Panc1 (cell line): ENCODE results near the gene OR8D2. TPM values are rescaled to one million over a fixed set of nuclear protein-coding genes. Genes with fewer than 3 reads are reported as not detected.

Experiments used
- ATAC-seq: fragments of 200-7000 bp; cut with Tn5 transposase; 2 replicates; pipeline ENCODE4 v1.9.1; 2020; ENCODE audit warnings: mild to moderate bottlenecking, moderate library complexity
- Bru-seq: library from RNA; stranded (reverse); fragments of 400-500 nt; gene quantifications from one replicate; lab custom pipeline; 2021; lab: Mats Ljungman, UMichigan
- BruChase-seq, 2 experiments: library from RNA; stranded (reverse); fragments of 400-500 nt; gene quantifications; one replicate each; lab custom pipeline; 2021; lab: Mats Ljungman, UMichigan
- BruUV-seq: library from RNA; stranded (reverse); fragments of 400-500 nt; replicated peaks from 2 replicates; lab custom pipeline; 2021; lab: Mats Ljungman, UMichigan
- CTCF ChIA-PET: fragments of 300-600 bp; sonication (Branson Sonifier 250); formaldehyde crosslinking; loops from one replicate; lab custom pipeline; 2022; ENCODE audit warnings: antibody characterized with exemption; lab: Charles Lee
- POLR2A ChIA-PET: fragments of 300-600 bp; sonication (Branson Sonifier 250); formaldehyde crosslinking; loops from one replicate; lab custom pipeline; 2022; ENCODE audit warnings: antibody characterized with exemption; lab: Charles Lee
- DNase-seq: peaks from one replicate; pipeline ENCODE4 v3.0.0-alpha.2; 2010; ENCODE audit warnings: low read depth, low spot score
- H3K27ac ChIP-seq: 2 replicates; pipeline ENCODE4 v1.5.1; 2011; ENCODE audit warnings: mild to moderate bottlenecking, low read length, inconsistent platforms
- H3K27me3 ChIP-seq: fragments of 200-500 bp; sonication (Bioruptor generic); 2 replicates; pipeline ENCODE4 v1.6.0; 2014; ENCODE audit warnings: low read length, inconsistent platforms; ENCODE audit not compliant: control insufficient read depth, insufficient read depth
- H3K36me3 ChIP-seq: fragments of 200-500 bp; sonication (Bioruptor generic); 2 replicates; pipeline ENCODE4 v1.5.1; 2014; ENCODE audit warnings: inconsistent platforms, mild to moderate bottlenecking, low read length, moderate library complexity; ENCODE audit not compliant: control insufficient read depth, insufficient read depth
- H3K4me1 ChIP-seq: 2 replicates; pipeline ENCODE4 v1.5.1; 2011; ENCODE audit warnings: inconsistent platforms, mild to moderate bottlenecking, low read length, moderate library complexity; ENCODE audit not compliant: control insufficient read depth, insufficient read depth
- H3K4me3 ChIP-seq, 2 experiments: 2 replicates each; pipeline ENCODE4 v1.5.1; 2011 to 2012; ENCODE audit warnings: low read depth in 2 of 2, low read length in 2 of 2, mild to moderate bottlenecking in 2 of 2, inconsistent platforms in 1 of 2, moderate library complexity in 1 of 2
- H3K9me3 ChIP-seq: fragments of 200-500 bp; sonication (Bioruptor generic); 2 replicates; pipeline ENCODE4 v1.5.1; 2014; ENCODE audit warnings: low read depth, mild to moderate bottlenecking, inconsistent platforms, low read length, moderate library complexity; ENCODE audit not compliant: control insufficient read depth, insufficient read depth
- POLR2AphosphoS5 ChIP-seq: IDR thresholded peaks from 2 replicates; pipeline ENCODE4 v1.6.1; 2012; ENCODE audit warnings: mild to moderate bottlenecking, low read depth, low read length, moderate library complexity
- REST ChIP-seq, 2 experiments: IDR thresholded peaks; 2 replicates each; pipeline ENCODE4 v1.6.1; 2011 to 2012; ENCODE audit warnings: low read depth in 2 of 2, control low read depth in 1 of 2, low read length in 1 of 2, mild to moderate bottlenecking in 1 of 2, moderate library complexity in 1 of 2; ENCODE audit not compliant: insufficient read depth in 1 of 2
- SIN3A ChIP-seq: IDR thresholded peaks from 2 replicates; pipeline ENCODE4 v1.6.1; 2012; ENCODE audit warnings: low read depth, mild to moderate bottlenecking, low read length, moderate library complexity, borderline replicate concordance; ENCODE audit not compliant: insufficient read depth
- TCF7L2 ChIP-seq: IDR thresholded peaks from 2 replicates; pipeline ENCODE4 v1.6.1; 2011; ENCODE audit warnings: mild to moderate bottlenecking, low read depth, low read length, inconsistent platforms
- in situ Hi-C: cut with HindIII; loops from 2 replicates; pipeline ENCODE4 v1.10.0; 2016; ENCODE audit warnings: low sequenced_read_pairs, low pct_unique_long_range_greater_than_20kb
- intact Hi-C: fragments of 100-400 bp; cut with micrococcal nuclease; formaldehyde crosslinking; loops from one replicate; pipeline ENCODE4 v1.10.0; 2022; ENCODE audit not compliant: unreplicated experiment
- long read RNA-seq: library from polyadenylated mRNA; unstranded; transcript quantifications from one replicate; pipeline ENCODE4 v2.0.0, GENCODE V29; 2021; ENCODE audit not compliant: unreplicated experiment
- polyA plus RNA-seq: library from polyadenylated mRNA; unstranded; fragments of >200 nt; gene quantifications from one replicate; pipeline ENCODE4 v1.2.1, GENCODE V29; 2012; ENCODE audit warnings: missing spikeins; ENCODE audit not compliant: insufficient read length
- total RNA-seq: library from RNA; stranded (reverse); gene quantifications from one replicate; pipeline ENCODE4 v1.2.1, GENCODE V29; 2021; ENCODE audit not compliant: unreplicated experiment
- TF ChIP-seq, protein P1 (sequence below): fragments of 450-650 bp; IDR thresholded peaks from 2 replicates; pipeline ENCODE4 v1.5.1; 2017; ENCODE audit warnings: mild to moderate bottlenecking

The OR8D2 gene
- total RNA-seq (not detected), Bru-seq, nascent RNA (not detected), BruChase-seq, experiment 1, labeled RNA remaining after a 2-hour chase (not detected), BruChase-seq, experiment 2, labeled RNA remaining after a 6-hour chase (not detected)
- not detected for polyA plus RNA-seq
- long read RNA-seq: 0 reads

DNA sequence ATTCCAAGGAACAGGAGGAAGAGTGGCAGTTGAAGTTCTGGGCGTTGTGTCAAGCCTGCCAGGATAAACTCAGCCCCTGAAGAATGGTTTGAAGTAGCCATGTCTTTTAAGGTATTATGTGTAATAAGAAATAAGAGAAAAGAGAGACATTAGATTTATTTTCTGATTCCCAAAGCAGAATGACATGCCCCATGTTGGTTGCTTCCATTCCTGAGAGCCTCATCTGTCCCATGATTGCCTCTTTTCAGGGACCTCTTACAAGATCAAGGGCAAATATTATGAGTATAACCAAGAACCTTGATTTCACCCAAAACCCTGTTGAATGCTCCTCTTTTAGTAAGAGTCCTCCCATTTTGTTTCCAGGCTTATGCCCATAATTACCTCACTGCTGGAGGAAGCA is at the start of gene OR8D2:
Gene OR8D2, minus strand, starts transcription at position 101 of the 400 bp plus-strand sequence. Its CDS starts 0 bp downstream, at position 101.
- ATAC-seq: no peak
- Histone ChIP-seq H3K36me3 (no peaks in the 10 kb centered on the region), H3K27ac (no peak within 1 kb of the TSS), H3K4me3 (no peak within 1 kb of the TSS), H3K9me3 (no peaks in the 10 kb centered on the region), H3K27me3 (no peaks in the 10 kb centered on the region), H3K4me1 (no peaks in the 10 kb centered on the region)
- DNase-seq: no peak
- no peak for TF ChIP-seq REST (IDR thresholded peaks at IDR 0.05; ENCODE audit: insufficient read depth in 1 of 2, low read depth in 2 of 2, low read length in 1 of 2)
- no peak for TF ChIP-seq SIN3A
- no peak for TF ChIP-seq TCF7L2
- no peak for TF ChIP-seq POLR2AphosphoS5
- TF ChIP-seq, protein P1, sequence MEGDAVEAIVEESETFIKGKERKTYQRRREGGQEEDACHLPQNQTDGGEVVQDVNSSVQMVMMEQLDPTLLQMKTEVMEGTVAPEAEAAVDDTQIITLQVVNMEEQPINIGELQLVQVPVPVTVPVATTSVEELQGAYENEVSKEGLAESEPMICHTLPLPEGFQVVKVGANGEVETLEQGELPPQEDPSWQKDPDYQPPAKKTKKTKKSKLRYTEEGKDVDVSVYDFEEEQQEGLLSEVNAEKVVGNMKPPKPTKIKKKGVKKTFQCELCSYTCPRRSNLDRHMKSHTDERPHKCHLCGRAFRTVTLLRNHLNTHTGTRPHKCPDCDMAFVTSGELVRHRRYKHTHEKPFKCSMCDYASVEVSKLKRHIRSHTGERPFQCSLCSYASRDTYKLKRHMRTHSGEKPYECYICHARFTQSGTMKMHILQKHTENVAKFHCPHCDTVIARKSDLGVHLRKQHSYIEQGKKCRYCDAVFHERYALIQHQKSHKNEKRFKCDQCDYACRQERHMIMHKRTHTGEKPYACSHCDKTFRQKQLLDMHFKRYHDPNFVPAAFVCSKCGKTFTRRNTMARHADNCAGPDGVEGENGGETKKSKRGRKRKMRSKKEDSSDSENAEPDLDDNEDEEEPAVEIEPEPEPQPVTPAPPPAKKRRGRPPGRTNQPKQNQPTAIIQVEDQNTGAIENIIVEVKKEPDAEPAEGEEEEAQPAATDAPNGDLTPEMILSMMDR: no peak
- in situ Hi-C loops: no loop called here
- CTCF ChIA-PET: no interaction called here
- no TSS peak for BruUV-seq
- intact Hi-C loops: loop anchor here (10.0 kb wide), 1 partner anchor 245 kb away; no protein-coding TSS in a partner anchor
- POLR2A ChIA-PET: no interaction called here

DNA sequence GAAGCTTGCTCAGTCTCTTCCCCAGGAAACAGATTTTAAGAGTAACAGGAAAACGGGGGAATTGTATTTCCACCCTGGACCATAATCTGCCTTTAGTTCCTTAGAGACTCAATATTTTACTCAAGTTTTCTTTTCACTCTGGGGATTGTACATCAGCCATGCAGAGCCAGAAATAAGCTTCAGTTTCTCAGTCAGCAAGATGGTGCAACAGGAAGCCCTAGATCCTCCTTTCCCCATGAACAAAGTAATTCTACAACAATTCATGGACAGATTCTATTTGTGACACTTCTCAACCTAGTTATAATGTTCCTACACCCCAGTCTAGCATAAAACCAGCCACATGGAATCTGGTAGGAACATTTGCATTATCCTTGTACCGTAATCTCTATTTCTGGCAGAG is 39.6 kb upstream of the OR8D2 start:
- intact Hi-C loops: no loop called here
- no peak for TF ChIP-seq TCF7L2
- TF ChIP-seq POLR2AphosphoS5: no peak
- TF ChIP-seq SIN3A: no peak
- no peak for TF ChIP-seq REST (IDR thresholded peaks at IDR 0.05; ENCODE audit: insufficient read depth in 1 of 2, low read depth in 2 of 2, low read length in 1 of 2)
- TF ChIP-seq, protein P1: no peak
- H3K4me3 ChIP-seq: no peak overlapping the region
- ATAC-seq (no peak), DNase-seq (no peak)
- no peaks in the 10 kb centered on the region for H3K27me3 ChIP-seq
- BruUV-seq: no TSS peak
- H3K36me3 ChIP-seq: no peaks in the 10 kb centered on the region
- in situ Hi-C loops: no loop called here
- H3K4me1 ChIP-seq: no peaks in the 10 kb centered on the region
- H3K27ac ChIP-seq: no peak overlapping the region
- ChIA-PET CTCF (no interaction called here), POLR2A (interaction anchor here (0.6 kb wide), 1 partner anchor 70 kb away, joined by 5 read pairs; no protein-coding TSS in a partner anchor)
- H3K9me3 ChIP-seq: no peaks in the 10 kb centered on the region
